H1 (cell line): Measurements from ENCODE around the gene LIFR. TPM values are rescaled to one million over a fixed set of nuclear protein-coding genes. Genes with fewer than 3 reads are reported as not detected.

Experiments used
- CTCF ChIA-PET: fragments of 300-600 bp; sonication (Branson Sonifier 250); formaldehyde crosslinking; loops from one replicate; lab custom pipeline; 2021; ENCODE audit not compliant: partially characterized antibody; lab: Charles Lee
- POLR2A ChIA-PET: fragments of 300-600 bp; sonication (Branson Sonifier 250); formaldehyde crosslinking; loops from one replicate; lab custom pipeline; 2021; ENCODE audit warnings: inconsistent platforms; ENCODE audit not compliant: partially characterized antibody; lab: Charles Lee
- DNase-seq, 2 experiments: peaks; one replicate each; pipeline versions ENCODE4 v3.0.0 to v3.0.0-alpha.2; 2010 to 2022; ENCODE audit warnings: low spot score in 2 of 2, low read depth in 1 of 2, mixed read lengths in 1 of 2
- FAIRE-seq: peaks from 2 replicates; lab custom pipeline; 2011; peaks lifted over from hg19 to GRCh38; lab: Jason Lieb, UNC
- H2AFZ ChIP-seq: 2 replicates; pipeline ENCODE4 v1.8.1; 2012; ENCODE audit warnings: low read length, inconsistent platforms
- H2AK5ac ChIP-seq: 2 replicates; pipeline ENCODE4 v1.6.1; 2013; ENCODE audit warnings: low read depth, low read length
- H2BK120ac ChIP-seq: replicated peaks from 2 replicates; pipeline ENCODE3; 2013; ENCODE audit warnings: low read depth, low read length, inconsistent platforms
- H2BK12ac ChIP-seq: 2 replicates; pipeline ENCODE4 v1.6.1; 2013; ENCODE audit warnings: low read depth, low read length
- H2BK15ac ChIP-seq: 2 replicates; pipeline ENCODE4 v1.6.1; 2013; ENCODE audit warnings: low read length
- H2BK20ac ChIP-seq: 2 replicates; pipeline ENCODE4 v1.6.1; 2013; ENCODE audit warnings: low read length
- H2BK5ac ChIP-seq: 2 replicates; pipeline ENCODE4 v1.6.1; 2013; ENCODE audit warnings: low read depth, low read length
- H3K14ac ChIP-seq: 2 replicates; pipeline ENCODE4 v1.6.1; 2013; ENCODE audit warnings: inconsistent platforms; ENCODE audit not compliant: insufficient read length
- H3K18ac ChIP-seq: 2 replicates; pipeline ENCODE4 v1.6.1; 2013; ENCODE audit warnings: low read length; ENCODE audit errors: extremely low read depth
- H3K23ac ChIP-seq: 2 replicates; pipeline ENCODE4 v1.6.1; 2013; ENCODE audit warnings: inconsistent platforms; ENCODE audit not compliant: insufficient read length
- H3K23me2 ChIP-seq: 2 replicates; pipeline ENCODE4 v1.6.1; 2013; ENCODE audit warnings: low read depth, low read length
- H3K27ac ChIP-seq: 2 replicates; pipeline ENCODE4 v1.6.1; 2011; ENCODE audit warnings: low read depth, low read length, inconsistent platforms
- H3K27me3 ChIP-seq, 4 experiments: replicated peaks in 1 of 4; 1 replicate in 1 of 4; 2 replicates in 3 of 4; pipeline versions ENCODE4 v1.6.1 to v1.8.1; 2011 to 2013; ENCODE audit warnings: low read length in 3 of 4, mild to moderate bottlenecking in 3 of 4, inconsistent platforms in 2 of 4, mixed read lengths in 2 of 4, moderate library complexity in 1 of 4; ENCODE audit not compliant: control insufficient read depth in 3 of 4, insufficient read depth in 3 of 4; ENCODE audit errors: extremely low read depth in 1 of 4
- H3K36me3 ChIP-seq, 4 experiments: 2 replicates each; pipeline versions ENCODE4 v1.6.1 to v1.8.1; 2011 to 2013; ENCODE audit warnings: mild to moderate bottlenecking in 4 of 4, low read length in 3 of 4, moderate library complexity in 2 of 4, control low read depth in 1 of 4, inconsistent platforms in 1 of 4; ENCODE audit not compliant: insufficient read depth in 4 of 4, control insufficient read depth in 2 of 4
- H3K4ac ChIP-seq: replicated peaks from 2 replicates; pipeline ENCODE3; 2013; ENCODE audit warnings: low read length, low read depth, mixed read lengths, inconsistent platforms; ENCODE audit not compliant: insufficient read length
- H3K4me1 ChIP-seq, 4 experiments: replicated peaks in 1 of 4; 1 replicate in 1 of 4; 2 replicates in 3 of 4; pipeline versions ENCODE4 v1.6.1 to v1.8.1; 2011 to 2013; ENCODE audit warnings: low read length in 3 of 4, inconsistent platforms in 2 of 4, mixed read lengths in 1 of 4; ENCODE audit not compliant: insufficient read depth in 4 of 4, control insufficient read depth in 3 of 4
- H3K4me2 ChIP-seq, 2 experiments: 2 replicates each; pipeline versions ENCODE4 v1.6.1 to v1.8.1; 2011 to 2013; ENCODE audit warnings: low read depth in 2 of 2, low read length in 2 of 2, control low read depth in 1 of 2, inconsistent platforms in 1 of 2, mild to moderate bottlenecking in 1 of 2; ENCODE audit not compliant: insufficient read depth in 1 of 2
- H3K4me3 ChIP-seq, 4 experiments: fragments of 200-600, 300-600 bp in 1 of 4; sonication (generic), shearing (Covaris generic), sonication (Bioruptor Twin) in 1 of 4; 2 replicates each; pipeline versions ENCODE4 v1.5.1 to v1.8.1; 2011 to 2016; ENCODE audit warnings: low read length in 4 of 4, low read depth in 3 of 4, control low read depth in 2 of 4, inconsistent platforms in 2 of 4, mild to moderate bottlenecking in 2 of 4, mixed read lengths in 1 of 4, moderate library complexity in 1 of 4; ENCODE audit not compliant: insufficient read depth in 2 of 4; ENCODE audit errors: extremely low read depth in 1 of 4
- H3K56ac ChIP-seq: replicated peaks from 2 replicates; pipeline ENCODE3; 2013; ENCODE audit warnings: low read depth, mild to moderate bottlenecking, mixed read lengths, low read length, inconsistent platforms; ENCODE audit not compliant: insufficient read length
- H3K79me1 ChIP-seq: 2 replicates; pipeline ENCODE4 v1.6.1; 2013; ENCODE audit warnings: low read depth, low read length, control low read depth
- H3K79me2 ChIP-seq, 2 experiments: 2 replicates each; pipeline versions ENCODE4 v1.6.1 to v1.8.1; 2012 to 2013; ENCODE audit warnings: low read length in 2 of 2, mild to moderate bottlenecking in 2 of 2, inconsistent platforms in 1 of 2; ENCODE audit not compliant: insufficient read depth in 2 of 2, control insufficient read depth in 1 of 2
- H3K9ac ChIP-seq, 4 experiments: replicated peaks in 1 of 4; 1 replicate in 1 of 4; 2 replicates in 3 of 4; pipeline versions ENCODE4 v1.6.1 to v1.8.1; 2011 to 2013; ENCODE audit warnings: low read depth in 3 of 4, low read length in 3 of 4, control low read depth in 2 of 4, mild to moderate bottlenecking in 2 of 4, moderate library complexity in 2 of 4, inconsistent platforms in 1 of 4; ENCODE audit errors: extremely low read depth in 1 of 4
- H3K9me3 ChIP-seq, 2 experiments: 2 replicates each; pipeline versions ENCODE4 v1.6.1 to v1.8.1; 2012 to 2013; ENCODE audit warnings: mild to moderate bottlenecking in 2 of 2, moderate library complexity in 2 of 2, control low read depth in 1 of 2, inconsistent platforms in 1 of 2, low read depth in 1 of 2, low read length in 1 of 2, mixed read lengths in 1 of 2; ENCODE audit not compliant: insufficient read depth in 2 of 2
- H4K20me1 ChIP-seq, 2 experiments: replicated peaks in 1 of 2; 2 replicates each; pipeline versions ENCODE3 to v1.8.1; 2011 to 2013; ENCODE audit warnings: inconsistent platforms in 2 of 2, low read length in 2 of 2, mild to moderate bottlenecking in 1 of 2; ENCODE audit not compliant: insufficient read depth in 2 of 2, control insufficient read depth in 1 of 2
- H4K5ac ChIP-seq: 2 replicates; pipeline ENCODE4 v1.6.1; 2013; ENCODE audit warnings: low read length, low read depth, mixed read lengths, inconsistent platforms; ENCODE audit not compliant: insufficient read length
- H4K8ac ChIP-seq: 2 replicates; pipeline ENCODE4 v1.8.0; 2013; ENCODE audit warnings: mild to moderate bottlenecking, moderate library complexity, low read length, inconsistent platforms; ENCODE audit not compliant: insufficient read depth; ENCODE audit errors: extremely low read depth
- H4K91ac ChIP-seq: replicated peaks from 2 replicates; pipeline ENCODE3; 2013; ENCODE audit warnings: low read length, mixed read lengths, inconsistent platforms; ENCODE audit not compliant: insufficient read length
- CBX5 ChIP-seq: fragments of 300-800, 300-1000 bp; sonication (generic); IDR thresholded peaks from 2 replicates; pipeline ENCODE4 v1.7.1; 2016; ENCODE audit warnings: antibody characterized with exemption, low read length, low read depth
- CBX8 ChIP-seq: fragments of 300-800, 300-1000 bp; sonication (generic); IDR thresholded peaks from 2 replicates; pipeline ENCODE4 v1.7.1; 2016; ENCODE audit warnings: low read depth, low read length, borderline replicate concordance
- E2F6 ChIP-seq: IDR thresholded peaks from 2 replicates; pipeline ENCODE4 v1.6.1; 2012; ENCODE audit warnings: inconsistent platforms
- EZH2 ChIP-seq: fragments of 200-600 bp; sonication (generic); IDR thresholded peaks from 2 replicates; pipeline ENCODE4 v1.7.1; 2012; ENCODE audit warnings: low read depth, mild to moderate bottlenecking, moderate library complexity, low read length, inconsistent platforms; ENCODE audit not compliant: severe bottlenecking
- NRF1 ChIP-seq: IDR thresholded peaks from 2 replicates; pipeline ENCODE4 v1.6.1; 2011; ENCODE audit warnings: mild to moderate bottlenecking, low read depth, low read length, improper control_type of control experiment
- RXRA ChIP-seq: IDR thresholded peaks from 2 replicates; pipeline ENCODE4 v1.6.1; 2011; ENCODE audit warnings: low read depth, mild to moderate bottlenecking, low read length, moderate library complexity; ENCODE audit not compliant: insufficient read depth
- SUZ12 ChIP-seq: fragments of 200-600 bp; sonication (generic); IDR thresholded peaks from 2 replicates; pipeline ENCODE4 v1.6.1; 2012; ENCODE audit warnings: mild to moderate bottlenecking, inconsistent platforms, low read length, moderate library complexity, mixed read lengths
- USF2 ChIP-seq: IDR thresholded peaks from 2 replicates; pipeline ENCODE4 v1.6.1; 2011; ENCODE audit warnings: low read length, improper control_type of control experiment
- WGBS, 2 experiments: shearing (Covaris generic) in 1 of 2; methylation state at CpG; one replicate each; pipeline versions ENCODE4 v1.1.6 to v1.1.7; 2013 to 2015; ENCODE audit warnings: low lambda C conversion rate in 2 of 2, mixed read lengths in 2 of 2, inconsistent platforms in 1 of 2, low coverage in 1 of 2, missing lambda C conversion rate in 1 of 2; ENCODE audit not compliant: insufficient replicate concordance in 2 of 2, insufficient coverage in 1 of 2, insufficient read length in 1 of 2; ENCODE audit errors: extremely low coverage in 1 of 2, missing lambda C conversion rate in 1 of 2; 5-methylcytosine and 5-hydroxymethylcytosine counted together
- polyA plus RNA-seq, 7 experiments: library from polyadenylated mRNA; depleted of rRNA in 3 of 7; stranded (reverse) in 5 of 7; unstranded in 2 of 7; fragments of >200 nt in 5 of 7; fragments of 200-250 nt in 2 of 7; gene quantifications; 1 replicate in 5 of 7; 2 replicates in 1 of 7; 4 replicates in 1 of 7; pipeline versions ENCODE4 v1.2.1 to v1.2.3, GENCODE V29; 2011 to 2013; ENCODE audit warnings: missing spikeins in 2 of 7, mixed read lengths in 2 of 7
- total RNA-seq: library from RNA; stranded (reverse); fragmentation: NEBNext Ultra II Directional; extraction: Animal tissue kit (Norgen Biotek cat#: 25700); gene quantifications from 2 replicates; pipeline ENCODE4 v1.2.1, GENCODE V29; 2021

Gene LIFR
- total and polyA plus RNA-seq, 2 of the 8 experiments (the other 6 are each of a cell fraction or from before 2014, with no cell fraction given), result 2.0 to 18.9 TPM

GRCh38 chr5:38472541-38472940 is 83.9 kb downstream of the LIFR start:
- H3K14ac ChIP-seq, result no peak overlapping the region
- no peak for FAIRE-seq
- ChIA-PET POLR2A (no interaction called here), CTCF (interaction anchor here (1.0 to 1.4 kb wide), 2 partner anchors 11 to 370 kb away, joined by 3 to 4 read pairs; no protein-coding TSS in a partner anchor)
- 0 out of 2 replicates have a peak overlapping the region, but pooled peaks have one; percentile 13 for H3K18ac ChIP-seq
- H2BK5ac ChIP-seq, result no peak overlapping the region
- H4K20me1 ChIP-seq, result no peaks in the 10 kb centered on the region
- no peak overlapping the region for H3K23ac ChIP-seq
- no peak for DNase-seq
- H4K5ac ChIP-seq, result no peak overlapping the region
- no peak overlapping the region for H2BK12ac ChIP-seq
- H3K4ac ChIP-seq, result no peak overlapping the region
- H4K8ac ChIP-seq, result no peak overlapping the region
- no peaks in the 10 kb centered on the region for H3K23me2 ChIP-seq
- peaks cover 0 to 8% (median 2%) of the 10 kb centered on the region in 4 experiments; a peak in 3 of 7 replicates for H3K4me1 ChIP-seq
- no peaks in the 10 kb centered on the region for H3K79me2 ChIP-seq
- no peak overlapping the region for H3K56ac ChIP-seq
- no peak overlapping the region for H3K4me3 ChIP-seq
- no peak overlapping the region for H2BK120ac ChIP-seq
- no peak for TF ChIP-seq CBX8
- TF ChIP-seq RXRA, result no peak
- TF ChIP-seq SUZ12, result no peak
- TF ChIP-seq E2F6, result no peak
- no peak for TF ChIP-seq EZH2
- TF ChIP-seq USF2, result no peak
- TF ChIP-seq CBX5, result no peak
- no peak for TF ChIP-seq NRF1
- TF ChIP-seq, all 59 proteins: peak for 0
- no peak overlapping the region for H3K27ac ChIP-seq
- no peak overlapping the region for H2AK5ac ChIP-seq
- H3K79me1 ChIP-seq, result no peaks in the 10 kb centered on the region
- H3K4me2 ChIP-seq, result no peak overlapping the region
- no peak overlapping the region for H4K91ac ChIP-seq
- H3K9me3 ChIP-seq, result no peaks in the 10 kb centered on the region
- H3K36me3 ChIP-seq, result no peaks in the 10 kb centered on the region
- H2BK15ac ChIP-seq, result no peak overlapping the region
- no peak overlapping the region for H2AFZ ChIP-seq
- H3K27me3 ChIP-seq, result no peaks in the 10 kb centered on the region
- H3K9ac ChIP-seq, result no peak overlapping the region
- WGBS, 2 experiments, result 94% methylated on average over 7 of the region's 7 CpGs; no CpG with 5 or more reads in 1 of the 2 experiments
- no peak overlapping the region for H2BK20ac ChIP-seq
